HG03442 (cell line): ENCODE data around the gene CCL22.
"Not testable (repeated sequence)": the region's sequence is repeated elsewhere in the genome, so short reads cannot be mapped to it uniquely, and the experiment has no call there.

Experiments
- ATAC-seq: cut with Tn5 transposase; IDR thresholded peaks from one replicate; pipeline ENCODE4 v1.9.1; 2021; ENCODE audit warnings: mild to moderate bottlenecking, moderate library complexity; ENCODE audit not compliant: unreplicated experiment

Gene CCL22

GRCh38 chr16:57391300-57391699 lies 32.7 kb downstream of the CCL22 start:
- ATAC-seq: no peak

- no peak for ATAC-seq
These were observed 33.1 kb downstream of the CCL22 start for GRCh38 chr16:57391708-57392107.

GRCh38 chr16:57392694-57393093 lies 34.1 kb downstream of the CCL22 start:
- ATAC-seq: no peak

GRCh38 chr16:57394444-57394843 lies 35.9 kb downstream of the CCL22 start:
- no peak for ATAC-seq

- no peak for ATAC-seq
These were observed 36.4 kb downstream of the CCL22 start for GRCh38 chr16:57395026-57395425.

- ATAC-seq: no peak
These were observed 38.2 kb downstream of the CCL22 start for GRCh38 chr16:57396786-57397185.

- ATAC-seq: not testable (repeated sequence)
These were observed 38.9 kb downstream of the CCL22 start for GRCh38 chr16:57397493-57397892.

GRCh38 chr16:57401943-57402640 lies 43.5 kb downstream of the CCL22 start:
- no peak for ATAC-seq

- no peak for ATAC-seq
These were observed 45.6 kb downstream of the CCL22 start, which contains the start of gene CCL17 for GRCh38 chr16:57403965-57404817. TSS of gene CCL17 (plus strand) at chr16:57404767. CDS start at chr16:57413933, 9,166 bp downstream.

- no peak for ATAC-seq
These were observed 46.5 kb downstream of the CCL22 start for GRCh38 chr16:57405097-57405496.

GRCh38 chr16:57406881-57407280 lies 48.3 kb downstream of the CCL22 start:
- ATAC-seq: no peak

- no peak for ATAC-seq
These were observed 49.2 kb downstream of the CCL22 start for GRCh38 chr16:57407521-57408353.

GRCh38 chr16:57409065-57409464 lies 50.5 kb downstream of the CCL22 start:
- no peak for ATAC-seq

GRCh38 chr16:57409870-57410587 lies 51.4 kb downstream of the CCL22 start:
- no peak for ATAC-seq

- ATAC-seq: no peak
These were observed 52.9 kb downstream of the CCL22 start for GRCh38 chr16:57411362-57411976.

GRCh38 chr16:57412584-57412983 lies 54.0 kb downstream of the CCL22 start:
- no peak for ATAC-seq

- ATAC-seq: peak; percentile 74
These were observed 54.7 kb downstream of the CCL22 start for GRCh38 chr16:57413301-57413730.

GRCh38 chr16:57413733-57414132 lies 55.1 kb downstream of the CCL22 start:
- no peak for ATAC-seq
